Activated gamma-delta T cell treated with anti-CD3 and anti-CD28 coated beads, Interleukin-2, amount 50 U/mL, for 16 hours (primary cell): ENCODE measurements around the gene MRPL12.

Experiments used
- DNase-seq: peaks from one replicate; pipeline ENCODE4 v3.0.0-alpha.2; 2020; ENCODE audit warnings: low read depth

MRPL12 gene

DNA sequence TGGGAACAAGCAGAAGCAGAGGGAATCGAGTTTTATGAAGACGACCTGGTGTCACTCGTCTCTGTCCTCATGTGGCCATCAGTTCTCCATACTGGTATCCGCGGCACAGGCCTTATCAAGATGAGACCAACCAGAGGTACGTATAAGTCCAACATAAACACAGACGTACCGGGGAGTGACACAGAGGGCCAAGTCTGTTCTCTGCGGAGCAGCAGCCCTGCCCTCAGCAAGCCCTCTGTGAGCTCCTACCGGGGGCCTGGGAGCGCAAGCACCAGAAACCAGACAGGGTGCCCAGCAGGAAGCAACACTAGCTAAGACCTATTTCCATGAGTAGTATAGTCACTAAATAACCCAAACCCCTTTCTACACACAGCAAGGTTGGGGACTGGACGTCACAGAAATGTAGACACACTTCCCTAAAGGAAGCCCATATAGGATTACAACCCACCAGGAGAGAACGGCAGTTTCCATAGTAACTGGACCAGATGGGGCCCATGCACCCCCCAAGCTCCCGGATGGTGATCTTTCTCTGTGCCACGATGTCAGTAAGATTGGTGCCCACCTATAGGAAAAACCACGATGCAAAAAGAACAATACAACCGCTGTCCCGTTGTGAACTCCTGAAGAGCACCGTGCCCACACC, 20.5 kb upstream of the MRPL12 start:
- DNase-seq: no peak

DNA sequence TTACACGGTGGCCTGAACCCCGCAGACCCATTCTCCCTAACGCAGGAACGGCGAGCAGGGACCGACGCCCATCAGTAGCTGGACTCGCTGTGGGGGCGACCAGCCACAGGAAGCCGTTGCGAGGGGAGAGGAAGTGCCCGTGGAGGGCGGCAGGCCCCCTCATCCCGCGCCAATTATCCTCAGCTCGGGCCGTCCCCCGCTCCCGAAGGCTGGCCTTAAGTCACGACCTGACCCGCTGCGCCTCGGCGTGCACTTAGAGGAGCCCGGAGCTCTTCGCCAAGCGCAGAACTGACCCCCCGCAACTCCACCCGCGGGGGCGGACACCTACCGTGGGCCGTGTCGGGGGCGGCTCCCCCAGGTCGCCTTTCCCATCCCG, 20.0 kb upstream of the MRPL12 start:
- no peak for DNase-seq

GRCh38 chr17:81683584-81684441, 19.4 kb upstream of the MRPL12 start, which contains the start of the genes ARL16 and HGS:
ARL16 (minus strand) TSS chr17:81683797; CDS start chr17:81683753, 44 bp downstream.
HGS (plus strand) TSS chr17:81684011; CDS start chr17:81684067, 56 bp downstream.
- DNase-seq: peak; percentile 94

DNA sequence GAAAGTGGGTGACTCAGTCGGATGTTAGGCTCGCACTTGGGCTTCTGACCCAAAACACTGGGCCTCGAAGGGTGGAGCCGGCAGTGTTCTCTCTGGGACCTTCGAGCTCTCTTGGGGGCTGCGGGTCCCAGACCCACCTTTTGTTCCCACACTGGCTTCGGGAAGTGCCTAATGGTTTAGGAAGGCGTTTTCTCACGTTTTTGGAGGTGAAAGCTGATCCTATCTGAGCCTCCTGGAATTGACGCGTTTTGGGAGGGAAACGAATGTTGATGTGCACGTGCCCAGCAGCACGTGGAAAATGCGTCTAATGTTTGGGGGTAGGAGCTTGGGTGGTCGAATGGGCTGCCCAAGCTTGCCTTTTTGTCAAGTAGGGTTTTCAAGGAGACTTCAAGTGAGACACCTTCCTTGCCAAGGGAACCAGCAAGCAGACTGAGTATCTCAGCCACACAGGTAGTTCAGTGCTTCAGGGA, 18.7 kb upstream of the MRPL12 start:
- DNase-seq: no peak

DNA sequence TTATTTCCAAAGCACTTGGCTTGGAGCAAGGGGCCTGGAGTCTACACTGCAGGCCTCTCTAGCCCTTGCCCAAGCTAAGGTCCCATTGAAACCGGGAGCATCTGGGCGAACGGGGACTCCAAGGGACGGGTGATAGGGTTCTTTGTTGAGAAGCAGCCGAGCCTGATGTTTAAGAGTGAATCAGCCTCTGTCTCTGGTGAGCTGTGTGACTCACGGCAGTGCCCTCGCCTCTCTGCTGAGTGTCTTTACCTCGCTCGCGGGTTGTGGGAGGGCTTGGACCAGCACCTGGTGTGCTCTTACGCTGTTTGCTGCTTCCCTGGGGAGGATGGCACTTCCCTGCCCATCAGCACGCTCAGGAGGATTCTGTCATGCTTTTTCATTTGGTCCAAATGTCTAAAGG, 18.1 kb upstream of the MRPL12 start:
- DNase-seq: no peak

- DNase-seq: no peak
Observed at GRCh38 chr17:81686614-81687013, 16.6 kb upstream of the MRPL12 start.

DNA sequence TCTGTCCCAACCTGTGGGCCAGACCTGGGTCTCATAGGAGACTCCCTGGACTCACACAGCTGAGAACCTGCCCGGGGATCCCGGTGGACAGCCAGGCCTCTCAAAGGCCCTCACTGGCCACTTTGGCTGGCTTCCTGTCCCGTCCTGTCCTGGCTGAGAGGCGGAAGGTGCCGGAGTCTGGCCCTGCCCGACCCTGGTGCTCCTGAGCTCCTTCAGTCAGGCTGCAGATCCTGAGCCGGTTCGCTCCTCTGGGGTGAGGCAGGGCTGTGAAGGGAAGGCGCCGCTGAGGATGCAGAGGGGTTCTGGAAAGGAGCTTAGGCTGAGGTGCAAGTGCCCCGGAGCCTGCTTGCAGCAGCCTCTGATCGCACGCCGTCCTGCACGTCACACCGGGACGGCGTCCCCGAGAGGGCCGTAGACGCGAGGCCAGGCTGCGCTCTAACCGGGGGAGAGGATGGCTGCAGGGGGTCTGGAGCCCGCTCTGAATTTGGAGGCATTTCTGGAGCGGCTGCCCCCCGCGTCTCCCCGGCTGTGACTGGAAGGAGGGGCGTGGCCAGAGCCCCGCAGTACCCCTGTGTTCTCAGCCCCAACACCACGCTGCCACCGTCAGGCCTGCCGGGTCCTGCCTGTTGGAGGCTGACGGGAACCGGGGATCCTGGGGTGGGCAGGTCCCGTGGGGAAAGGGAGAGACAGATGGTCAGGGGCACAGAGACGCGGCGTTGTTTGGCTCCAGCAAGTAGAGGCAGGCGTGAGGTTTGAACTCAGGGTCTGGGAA, 15.2 kb upstream of the MRPL12 start:
- DNase-seq: no peak

DNA sequence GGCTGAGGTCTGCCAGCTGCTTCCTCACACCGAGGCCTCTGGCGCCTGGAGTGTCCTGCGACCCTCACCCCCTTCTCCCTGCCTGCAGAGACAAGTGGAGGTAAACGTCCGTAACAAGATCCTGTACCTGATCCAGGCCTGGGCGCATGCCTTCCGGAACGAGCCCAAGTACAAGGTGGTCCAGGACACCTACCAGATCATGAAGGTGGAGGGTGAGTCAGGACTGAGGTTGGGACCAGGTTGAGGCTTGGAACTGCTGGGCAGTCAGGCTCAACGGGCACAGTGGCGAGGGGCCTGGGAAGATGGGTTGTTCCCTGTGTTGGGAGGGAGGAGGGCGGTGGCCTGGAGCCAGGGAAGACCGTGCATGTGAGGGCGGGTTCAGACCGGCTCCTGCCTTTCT, 14.6 kb upstream of the MRPL12 start:
- DNase-seq: no peak

DNA sequence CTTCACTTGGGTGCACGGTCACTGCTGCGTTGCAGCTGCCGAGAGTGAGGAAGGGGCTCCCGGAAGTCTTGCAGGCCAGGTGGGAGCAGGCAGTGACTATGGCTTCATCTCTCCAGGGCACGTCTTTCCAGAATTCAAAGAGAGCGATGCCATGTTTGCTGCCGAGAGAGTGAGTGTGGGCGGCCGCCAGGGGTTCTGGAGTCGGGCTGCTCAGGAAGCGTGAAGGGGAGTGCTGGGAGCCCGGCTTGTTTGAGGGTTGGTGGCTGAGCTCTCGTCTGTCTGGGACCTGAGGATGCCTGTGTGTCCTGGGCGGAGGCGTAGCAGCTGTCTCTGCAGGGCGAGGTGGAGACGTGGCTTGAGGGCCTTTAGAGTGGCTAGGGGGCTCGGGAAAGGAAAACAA, 13.1 kb upstream of the MRPL12 start:
- DNase-seq: no peak

GRCh38 chr17:81690549-81690948, 12.6 kb upstream of the MRPL12 start:
- no peak for DNase-seq

DNA sequence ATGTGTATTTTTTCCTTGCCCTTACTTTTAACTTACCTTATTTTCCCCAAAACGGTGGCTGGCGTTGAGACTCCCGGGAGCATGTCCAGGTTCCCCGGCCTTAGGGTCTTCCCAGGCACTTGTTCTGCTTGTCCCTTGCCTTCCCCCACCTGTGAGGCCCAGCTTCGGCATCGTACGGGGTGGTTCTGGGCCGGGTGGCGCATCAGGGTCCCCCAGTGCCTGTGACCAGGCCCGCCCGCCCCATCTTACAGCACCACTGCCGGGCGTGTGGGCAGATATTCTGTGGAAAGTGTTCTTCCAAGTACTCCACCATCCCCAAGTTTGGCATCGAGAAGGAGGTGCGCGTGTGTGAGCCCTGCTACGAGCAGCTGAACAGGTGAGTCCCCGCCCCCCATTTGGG, 12.0 kb upstream of the MRPL12 start:
- DNase-seq: no peak

DNA sequence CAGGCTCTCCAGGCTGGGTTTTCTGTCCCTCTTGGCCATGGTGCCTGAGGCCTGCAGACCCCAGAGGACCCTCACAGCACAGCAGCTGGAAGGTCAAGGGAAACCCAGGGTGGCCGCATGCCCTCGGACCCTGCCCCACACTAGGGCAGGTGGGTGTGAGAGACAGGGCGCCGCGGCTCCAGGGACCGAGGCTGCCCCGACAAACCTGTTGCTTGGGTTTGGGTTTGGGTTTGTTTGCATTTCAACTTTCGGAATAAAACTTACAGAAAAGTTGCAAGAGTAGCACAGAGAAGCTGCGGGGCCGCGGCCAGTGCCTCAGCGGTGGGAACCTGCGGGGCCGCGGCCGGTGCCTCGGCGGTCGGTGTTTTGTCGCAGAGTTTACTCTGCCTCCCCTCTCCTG, 11.6 kb upstream of the MRPL12 start:
- DNase-seq: no peak

DNA sequence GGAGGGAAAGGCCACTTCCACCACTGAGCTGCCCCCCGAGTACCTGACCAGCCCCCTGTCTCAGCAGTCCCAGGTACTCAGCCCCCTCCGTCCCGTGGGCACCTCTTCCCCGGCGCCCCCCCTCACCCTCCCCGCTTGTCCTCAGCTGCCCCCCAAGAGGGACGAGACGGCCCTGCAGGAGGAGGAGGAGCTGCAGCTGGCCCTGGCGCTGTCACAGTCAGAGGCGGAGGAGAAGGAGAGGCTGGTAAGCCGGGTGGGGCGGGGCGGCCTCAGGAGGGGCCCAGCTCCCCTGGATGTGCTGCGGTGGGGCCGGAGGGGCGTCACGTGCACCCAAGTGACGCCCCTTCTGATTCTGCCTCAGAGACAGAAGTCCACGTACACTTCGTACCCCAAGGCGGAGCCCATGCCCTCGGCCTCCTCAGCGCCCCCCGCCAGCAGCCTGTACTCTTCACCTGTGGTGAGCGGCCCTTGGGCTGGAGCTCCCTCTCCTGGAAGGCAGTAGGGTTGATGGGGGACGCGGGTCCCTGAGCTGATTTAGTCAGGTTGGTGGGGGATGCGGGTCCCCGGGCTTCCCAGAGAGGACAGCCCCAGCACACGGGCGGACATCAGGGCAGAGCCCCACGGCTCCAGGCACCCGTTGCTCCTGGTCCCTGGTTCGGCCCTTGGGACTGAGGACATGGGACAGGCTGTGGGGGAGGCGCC, 9.5 kb upstream of the MRPL12 start:
- DNase-seq: no peak

DNA sequence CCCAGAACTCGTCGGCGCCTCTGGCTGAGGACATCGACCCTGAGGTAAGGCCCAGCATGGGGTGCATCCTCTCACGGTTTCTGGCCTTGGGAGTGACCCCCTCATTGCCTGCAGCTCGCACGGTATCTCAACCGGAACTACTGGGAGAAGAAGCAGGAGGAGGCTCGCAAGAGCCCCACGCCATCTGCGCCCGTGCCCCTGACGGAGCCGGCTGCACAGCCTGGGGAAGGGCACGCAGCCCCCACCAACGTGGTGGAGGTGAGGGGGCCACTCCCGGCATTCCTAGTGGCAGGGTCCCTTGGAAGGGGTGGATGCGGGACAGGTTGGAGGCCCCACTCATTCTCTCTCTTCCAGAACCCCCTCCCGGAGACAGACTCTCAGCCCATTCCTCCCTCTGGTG, 8.4 kb upstream of the MRPL12 start:
- no peak for DNase-seq

- DNase-seq: no peak
Observed at GRCh38 chr17:81695211-81695610, 8.0 kb upstream of the MRPL12 start.

DNA sequence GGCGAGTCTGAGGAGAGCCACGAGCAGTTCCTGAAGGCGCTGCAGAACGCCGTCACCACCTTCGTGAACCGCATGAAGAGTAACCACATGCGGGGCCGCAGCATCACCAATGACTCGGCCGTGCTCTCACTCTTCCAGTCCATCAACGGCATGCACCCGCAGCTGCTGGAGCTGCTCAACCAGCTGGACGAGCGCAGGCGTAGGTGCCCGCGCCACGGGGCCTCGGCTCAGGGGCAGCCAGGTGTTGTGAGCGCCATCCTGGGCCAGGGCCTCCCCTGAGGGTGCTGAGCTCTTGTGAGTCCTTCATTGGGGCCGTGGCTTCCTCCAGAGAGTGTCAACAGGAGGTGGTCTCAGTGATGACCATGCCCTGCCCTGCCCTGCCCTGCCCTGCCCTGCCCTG, 7.4 kb upstream of the MRPL12 start:
- no peak for DNase-seq

GRCh38 chr17:81696218-81696941, 6.8 kb upstream of the MRPL12 start:
- DNase-seq: no peak

- DNase-seq: no peak
Observed at GRCh38 chr17:81697261-81698044, 5.7 kb upstream of the MRPL12 start.

DNA sequence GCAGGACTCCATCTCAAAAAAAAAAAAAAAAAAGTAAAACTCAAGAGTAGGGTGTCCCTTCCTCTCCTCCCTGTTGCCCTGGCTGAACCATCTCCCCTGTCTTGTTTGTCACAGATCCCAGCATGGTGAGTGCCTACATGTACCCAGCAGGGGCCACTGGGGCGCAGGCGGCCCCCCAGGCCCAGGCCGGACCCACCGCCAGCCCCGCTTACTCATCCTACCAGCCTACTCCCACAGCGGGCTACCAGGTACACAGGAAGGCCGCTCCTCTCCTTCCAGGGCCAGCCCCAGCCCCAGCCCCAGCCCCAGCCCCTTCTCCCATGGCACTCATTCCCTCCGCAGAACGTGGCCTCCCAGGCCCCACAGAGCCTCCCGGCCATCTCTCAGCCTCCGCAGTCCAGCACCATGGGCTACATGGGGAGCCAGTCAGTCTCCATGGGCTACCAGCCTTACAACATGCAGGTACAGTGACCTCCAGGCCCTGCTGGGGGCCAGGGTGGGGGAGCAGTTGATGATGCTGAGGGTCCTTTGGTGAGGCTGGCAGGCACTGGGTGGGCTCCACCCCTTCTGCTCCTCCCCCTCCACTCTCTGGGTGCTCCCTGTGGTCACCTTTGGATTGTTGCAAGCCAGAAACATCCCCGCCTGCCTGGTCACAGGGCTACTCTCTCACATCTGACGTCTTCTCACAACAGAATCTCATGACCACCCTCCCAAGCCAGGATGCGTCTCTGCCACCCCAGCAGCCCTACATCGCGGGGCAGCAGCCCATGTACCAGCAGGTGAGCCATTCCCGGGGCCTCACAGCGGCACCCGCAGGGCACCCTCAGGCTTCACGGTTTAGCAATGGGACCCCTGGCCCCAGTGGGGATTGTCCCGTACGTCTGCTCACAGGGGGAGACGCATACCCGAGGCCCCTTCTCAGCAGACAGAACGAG, 2.5 kb upstream of the MRPL12 start:
- DNase-seq: no peak
